GM12878 (cell line): ENCODE data around the gene DELE1.

Source experiments
- ASH2L ChIP-seq: fragments of 300-600, 200-600 bp; sonication (generic); IDR thresholded peaks from 2 replicates; pipeline ENCODE4 v1.6.1; 2017; ENCODE audit warnings: low read depth, mild to moderate bottlenecking, borderline replicate concordance
- ATF7 ChIP-seq: fragments of 450-650 bp; IDR thresholded peaks from 2 replicates; pipeline ENCODE4 v1.6.1; 2016; ENCODE audit warnings: low read depth, mild to moderate bottlenecking
- BHLHE40 ChIP-seq, 2 experiments: fragments of 450-650 bp in 1 of 2; IDR thresholded peaks; 2 replicates each; pipeline ENCODE4 v1.6.1; 2011 to 2017; ENCODE audit warnings: low read depth in 2 of 2, borderline replicate concordance in 1 of 2, improper control_type of control experiment in 1 of 2, low read length in 1 of 2, mild to moderate bottlenecking in 1 of 2
- CHD2 ChIP-seq: IDR thresholded peaks from 2 replicates; pipeline ENCODE4 v1.6.1; 2011; ENCODE audit warnings: low read depth, low read length, improper control_type of control experiment, borderline replicate concordance
- CREB1 ChIP-seq: IDR thresholded peaks from 2 replicates; pipeline ENCODE4 v1.6.1; 2012; ENCODE audit warnings: low read depth, mild to moderate bottlenecking, inconsistent platforms
- CTCF ChIP-seq, 3 experiments: IDR thresholded peaks in 2 of 3; conservative IDR thresholded peaks in 1 of 3; 2 replicates each; pipeline ENCODE4 v1.5.1; 2011; ENCODE audit warnings: low read depth in 3 of 3, low read length in 3 of 3, mild to moderate bottlenecking in 3 of 3, control low read depth in 2 of 3, moderate library complexity in 2 of 3, inconsistent platforms in 1 of 3, mixed read lengths in 1 of 3; ENCODE audit not compliant: control insufficient read depth in 2 of 3, insufficient read depth in 1 of 3; ENCODE audit errors: extremely low read depth in 1 of 3
- EP300 ChIP-seq, 2 experiments: fragments of 150-350 bp in 1 of 2; IDR thresholded peaks; 2 replicates each; pipeline ENCODE4 v1.6.1; 2011 to 2012; ENCODE audit warnings: low read depth in 2 of 2, low read length in 2 of 2, borderline replicate concordance in 1 of 2, improper control_type of control experiment in 1 of 2, inconsistent platforms in 1 of 2; ENCODE audit not compliant: control insufficient read depth in 1 of 2
- GABPA ChIP-seq: IDR thresholded peaks from 2 replicates; pipeline ENCODE4 v1.6.1; 2014; ENCODE audit warnings: antibody characterized with exemption, low read depth, mild to moderate bottlenecking, inconsistent platforms
- TF ChIP-seq, protein P1 (sequence below): IDR thresholded peaks from 2 replicates; pipeline ENCODE4 v1.6.1; 2011; ENCODE audit warnings: low read depth, mild to moderate bottlenecking, low read length, moderate library complexity, borderline replicate concordance; ENCODE audit errors: extremely low read depth

DNA sequence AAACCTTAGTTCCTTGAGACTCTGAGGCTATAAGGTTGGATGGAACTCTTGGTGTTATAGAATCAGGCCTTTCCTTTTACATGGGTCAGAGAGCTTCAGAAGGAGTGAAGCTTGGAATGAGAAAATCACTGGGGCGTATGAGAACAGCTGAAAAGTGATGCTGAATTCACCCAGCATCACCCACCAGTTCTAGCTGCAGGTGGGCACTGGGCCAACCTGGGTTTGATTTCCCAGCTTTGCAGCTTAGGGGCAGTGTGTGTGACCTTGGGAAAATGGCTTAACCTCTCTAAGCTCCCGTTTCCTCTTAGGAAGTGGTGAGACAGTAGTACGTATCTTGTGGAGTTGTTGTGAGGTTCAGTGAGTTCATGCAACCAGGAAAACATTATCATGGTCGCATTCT lies 23.6 kb downstream of the DELE1 start:
- no peak for TF ChIP-seq CTCF (IDR thresholded peaks at IDR 0.05 in 2 of 3, conservative IDR thresholded peaks at IDR 0.05 in 1 of 3; ENCODE audit: control insufficient read depth in 2 of 3, extremely low read depth in 1 of 3, insufficient read depth in 1 of 3, low read depth in 3 of 3, low read length in 3 of 3)
- no peak for TF ChIP-seq GABPA
- TF ChIP-seq ASH2L, result no peak
- no peak for TF ChIP-seq ATF7
- TF ChIP-seq EP300 (IDR thresholded peaks at IDR 0.05; ENCODE audit: borderline replicate concordance in 1 of 2, control insufficient read depth in 1 of 2, low read depth in 2 of 2, low read length in 2 of 2), result no peak
- no peak for TF ChIP-seq CHD2
- TF ChIP-seq CREB1, result no peak
- TF ChIP-seq BHLHE40 (IDR thresholded peaks at IDR 0.05; ENCODE audit: borderline replicate concordance in 1 of 2, low read depth in 2 of 2, low read length in 1 of 2), result no peak
- TF ChIP-seq, protein P1, sequence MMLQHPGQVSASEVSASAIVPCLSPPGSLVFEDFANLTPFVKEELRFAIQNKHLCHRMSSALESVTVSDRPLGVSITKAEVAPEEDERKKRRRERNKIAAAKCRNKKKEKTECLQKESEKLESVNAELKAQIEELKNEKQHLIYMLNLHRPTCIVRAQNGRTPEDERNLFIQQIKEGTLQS, result no peak
